OCI-LY7 (cell line): ENCODE results near the gene KRTAP5-3.

Source experiments
- CTCF ChIP-seq: fragments of 200-600 bp; sonication (generic); conservative IDR thresholded peaks from 2 replicates; pipeline ENCODE4 v1.5.1; 2014; ENCODE audit warnings: mild to moderate bottlenecking, antibody characterized with exemption, low read length, moderate library complexity, mixed read lengths
- EZH2phosphoT487 ChIP-seq: fragments of 200-600 bp; sonication (generic); IDR thresholded peaks from 2 replicates; pipeline ENCODE4 v1.6.1; 2018; ENCODE audit warnings: low read depth, borderline replicate concordance, mild to moderate bottlenecking, mixed run types, antibody characterized with exemption, low read length, moderate library complexity, mixed read lengths

GRCh38 chr11:1645357-1645821, 37.1 kb upstream of the KRTAP5-3 start:
- TF ChIP-seq CTCF (no peak), EZH2phosphoT487 (no peak)
